BE2C (cell line): ENCODE results near the gene ALKBH3.

Experiments
- DNase-seq: peaks from one replicate; pipeline ENCODE4 v3.0.0-alpha.2; 2020
- H3K27me3 ChIP-seq: fragments of 250-450 bp; sonication (Bioruptor Pico); 2 replicates; pipeline ENCODE4 v1.5.1; 2020; ENCODE audit warnings: mild to moderate bottlenecking
- H3K36me3 ChIP-seq: fragments of 250-450 bp; sonication (Bioruptor Pico); 2 replicates; pipeline ENCODE4 v1.5.1; 2020; ENCODE audit warnings: mild to moderate bottlenecking
- H3K4me1 ChIP-seq: fragments of 250-450 bp; sonication (Bioruptor Pico); 2 replicates; pipeline ENCODE4 v1.5.1; 2020
- H3K4me3 ChIP-seq: 2 replicates; pipeline ENCODE4 v1.5.1; 2011; ENCODE audit warnings: low read depth, low read length
- H3K9me3 ChIP-seq: fragments of 250-450 bp; sonication (Bioruptor Pico); 2 replicates; pipeline ENCODE4 v1.5.1; 2020
- CTCF ChIP-seq: IDR thresholded peaks from 2 replicates; pipeline ENCODE4 v1.5.1; 2012; ENCODE audit warnings: mild to moderate bottlenecking, low read depth, low read length

Gene ALKBH3

GRCh38 chr11:43905813-43906241 is 25.2 kb downstream of the ALKBH3 start:
- no peaks in the 10 kb centered on the region for H3K9me3 ChIP-seq
- H3K4me3 ChIP-seq, result peak overlapping the region; percentile 34
- H3K4me1 ChIP-seq, result peaks cover 27% of the 10 kb centered on the region
- TF ChIP-seq CTCF, result no peak
- DNase-seq, result peak; percentile 54
- H3K36me3 ChIP-seq, result no peaks in the 10 kb centered on the region
- no peaks in the 10 kb centered on the region for H3K27me3 ChIP-seq

- Histone ChIP-seq H3K36me3 (no peaks in the 10 kb centered on the region), H3K9me3 (no peaks in the 10 kb centered on the region), H3K27me3 (no peaks in the 10 kb centered on the region), H3K4me1 (peaks cover 27% of the 10 kb centered on the region), H3K4me3 (no peak overlapping the region)
- no peak for TF ChIP-seq CTCF
- no peak for DNase-seq
Observed at GRCh38 chr11:43907028-43907975, 26.7 kb downstream of the ALKBH3 start.

GRCh38 chr11:43908191-43908590 is 27.6 kb downstream of the ALKBH3 start:
- no peaks in the 10 kb centered on the region for H3K27me3 ChIP-seq
- H3K4me1 ChIP-seq, result peaks cover 26% of the 10 kb centered on the region
- no peak overlapping the region for H3K4me3 ChIP-seq
- no peaks in the 10 kb centered on the region for H3K36me3 ChIP-seq
- H3K9me3 ChIP-seq, result no peaks in the 10 kb centered on the region
- no peak for DNase-seq
- no peak for TF ChIP-seq CTCF

- Histone ChIP-seq H3K4me3 (no peak overlapping the region), H3K27me3 (no peaks in the 10 kb centered on the region), H3K4me1 (peaks cover 21% of the 10 kb centered on the region), H3K36me3 (no peaks in the 10 kb centered on the region), H3K9me3 (no peaks in the 10 kb centered on the region)
- TF ChIP-seq CTCF, result no peak
- no peak for DNase-seq
Observed at GRCh38 chr11:43908683-43909082, 28.1 kb downstream of the ALKBH3 start.

- H3K36me3 ChIP-seq, result no peaks in the 10 kb centered on the region
- H3K9me3 ChIP-seq, result no peaks in the 10 kb centered on the region
- no peak overlapping the region for H3K4me3 ChIP-seq
- no peaks in the 10 kb centered on the region for H3K27me3 ChIP-seq
- DNase-seq, result no peak
- no peak for TF ChIP-seq CTCF
- H3K4me1 ChIP-seq, result peaks cover 22% of the 10 kb centered on the region
Observed at GRCh38 chr11:43913829-43914380, 33.3 kb downstream of the ALKBH3 start.

GRCh38 chr11:43914466-43914865 is 33.8 kb downstream of the ALKBH3 start:
- DNase-seq, result no peak
- Histone ChIP-seq H3K4me1 (peaks cover 22% of the 10 kb centered on the region), H3K9me3 (no peaks in the 10 kb centered on the region), H3K27me3 (no peaks in the 10 kb centered on the region), H3K4me3 (no peak overlapping the region), H3K36me3 (peaks cover 4% of the 10 kb centered on the region)
- TF ChIP-seq CTCF, result no peak
